DOHH2 (cell line): Measurements from ENCODE around the gene TRMT1L.

Source experiments
- H3F3A ChIP-seq: fragments of 200-600 bp; sonication (generic), shearing (Covaris generic); 2 replicates; pipeline ENCODE4 v1.6.0; 2016; ENCODE audit warnings: antibody characterized with exemption, mild to moderate bottlenecking; ENCODE audit not compliant: control insufficient read depth, insufficient read depth
- H3K27ac ChIP-seq: fragments of 200-600 bp; sonication (generic); 2 replicates; pipeline ENCODE4 v1.5.1; 2014; ENCODE audit warnings: low read depth, mild to moderate bottlenecking, low read length, moderate library complexity
- H3K27me3 ChIP-seq: fragments of 200-600 bp; sonication (generic); 2 replicates; pipeline ENCODE4 v1.6.1; 2014; ENCODE audit warnings: mild to moderate bottlenecking, low read length, mixed read lengths; ENCODE audit not compliant: control insufficient read depth
- H3K36me3 ChIP-seq: fragments of 200-600 bp; sonication (generic); 2 replicates; pipeline ENCODE4 v1.6.1; 2014; ENCODE audit warnings: mild to moderate bottlenecking, low read length, moderate library complexity, mixed read lengths; ENCODE audit not compliant: control insufficient read depth
- H3K4me1 ChIP-seq: fragments of 200-600 bp; sonication (generic); 2 replicates; pipeline ENCODE4 v1.6.1; 2014; ENCODE audit warnings: mild to moderate bottlenecking, low read length, mixed read lengths; ENCODE audit not compliant: control insufficient read depth
- H3K4me2 ChIP-seq: fragments of 200-600 bp; sonication (generic); 2 replicates; pipeline ENCODE4 v1.6.0; 2014; ENCODE audit warnings: mild to moderate bottlenecking, low read length, moderate library complexity
- H3K4me3 ChIP-seq: fragments of 200-600 bp; sonication (generic); 2 replicates; pipeline ENCODE4 v1.5.1; 2014; ENCODE audit warnings: mild to moderate bottlenecking, low read length, mixed read lengths
- H3K79me2 ChIP-seq: fragments of 200-600 bp; sonication (generic); 2 replicates; pipeline ENCODE4 v1.6.1; 2014; ENCODE audit warnings: mild to moderate bottlenecking, low read length, mixed read lengths; ENCODE audit not compliant: control insufficient read depth
- H3K9me2 ChIP-seq: fragments of 200-600 bp; sonication (generic); replicated peaks from 2 replicates; pipeline ENCODE4 v1.6.1; 2014; ENCODE audit warnings: mild to moderate bottlenecking, low read length, mixed read lengths; ENCODE audit not compliant: control insufficient read depth
- H3K9me3 ChIP-seq: fragments of 200-600 bp; sonication (generic); 2 replicates; pipeline ENCODE4 v1.6.1; 2014; ENCODE audit warnings: antibody characterized with exemption, low read length, mixed read lengths; ENCODE audit not compliant: control insufficient read depth, insufficient read depth
- H4K20me1 ChIP-seq: fragments of 200-600 bp; sonication (generic); 2 replicates; pipeline ENCODE4 v1.6.0; 2014; ENCODE audit warnings: low read depth, mild to moderate bottlenecking, antibody characterized with exemption, low read length, moderate library complexity; ENCODE audit not compliant: control insufficient read depth, insufficient read depth
- CTCF ChIP-seq: fragments of 200-600 bp; sonication (generic); IDR thresholded peaks from one replicate; pipeline ENCODE4 v1.5.1; 2014; ENCODE audit warnings: antibody characterized with exemption, mild to moderate bottlenecking, low read depth, low read length; ENCODE audit not compliant: poor library complexity, severe bottlenecking
- EZH2phosphoT487 ChIP-seq: fragments of 200-600 bp; sonication (generic); IDR thresholded peaks from 2 replicates; pipeline ENCODE4 v1.6.1; 2017; ENCODE audit warnings: borderline replicate concordance, mild to moderate bottlenecking, antibody characterized with exemption, low read length, moderate library complexity, mixed read lengths

The TRMT1L gene

GRCh38 chr1:185159966-185160365, 3.2 kb upstream of the TRMT1L start:
- peaks cover 17% of the 10 kb centered on the region for H3K79me2 ChIP-seq
- H3K4me1 ChIP-seq, result peaks cover 39% of the 10 kb centered on the region
- H3K27me3 ChIP-seq, result no peaks in the 10 kb centered on the region
- H3K4me2 ChIP-seq, result no peak overlapping the region
- no peaks in the 10 kb centered on the region for H3K9me2 ChIP-seq
- TF ChIP-seq EZH2phosphoT487, result no peak
- no peak for TF ChIP-seq CTCF
- no peak overlapping the region for H3K4me3 ChIP-seq
- H3K27ac ChIP-seq, result no peak overlapping the region
- H4K20me1 ChIP-seq, result no peaks in the 10 kb centered on the region
- no peaks in the 10 kb centered on the region for H3K9me3 ChIP-seq
- H3F3A ChIP-seq, result no peaks in the 10 kb centered on the region
- H3K36me3 ChIP-seq, result peaks cover 6% of the 10 kb centered on the region

GRCh38 chr1:185158800-185159199, 2.0 kb upstream of the TRMT1L start:
- H4K20me1 ChIP-seq, result no peaks in the 10 kb centered on the region
- no peak overlapping the region for H3K4me2 ChIP-seq
- peaks cover 10% of the 10 kb centered on the region for H3K36me3 ChIP-seq
- H3K9me2 ChIP-seq, result no peaks in the 10 kb centered on the region
- H3K27me3 ChIP-seq, result no peaks in the 10 kb centered on the region
- H3K9me3 ChIP-seq, result no peaks in the 10 kb centered on the region
- no peak overlapping the region for H3K27ac ChIP-seq
- no peak overlapping the region for H3K4me3 ChIP-seq
- H3K79me2 ChIP-seq, result peaks cover 28% of the 10 kb centered on the region
- H3F3A ChIP-seq, result no peaks in the 10 kb centered on the region
- TF ChIP-seq EZH2phosphoT487, result no peak
- TF ChIP-seq CTCF, result no peak
- peaks cover 45% of the 10 kb centered on the region for H3K4me1 ChIP-seq

- peaks cover 10% of the 10 kb centered on the region for H3K36me3 ChIP-seq
- H3K79me2 ChIP-seq, result peaks cover 33% of the 10 kb centered on the region
- no peaks in the 10 kb centered on the region for H4K20me1 ChIP-seq
- H3K4me1 ChIP-seq, result peaks cover 45% of the 10 kb centered on the region
- TF ChIP-seq CTCF (no peak), EZH2phosphoT487 (no peak)
- peak overlapping the region; percentile 74 for H3K4me2 ChIP-seq
- no peaks in the 10 kb centered on the region for H3F3A ChIP-seq
- H3K27me3 ChIP-seq, result no peaks in the 10 kb centered on the region
- no peak overlapping the region for H3K27ac ChIP-seq
- H3K9me2 ChIP-seq, result no peaks in the 10 kb centered on the region
- no peaks in the 10 kb centered on the region for H3K9me3 ChIP-seq
- H3K4me3 ChIP-seq, result peak overlapping the region; percentile 97
Observed at GRCh38 chr1:185157599-185158412, 1.1 kb upstream of the TRMT1L start.
